Measurements from ENCODE around the gene PSRC1. TPM values are rescaled to one million over a fixed set of nuclear protein-coding genes. Genes with fewer than 3 reads are reported as not detected.

The PSRC1 gene
- total and polyA plus RNA-seq, 2 of the 8 experiments (the other 6 are each of a cell fraction or from before 2014, with no cell fraction given) = 56.1 to 67.3 TPM

DNA sequence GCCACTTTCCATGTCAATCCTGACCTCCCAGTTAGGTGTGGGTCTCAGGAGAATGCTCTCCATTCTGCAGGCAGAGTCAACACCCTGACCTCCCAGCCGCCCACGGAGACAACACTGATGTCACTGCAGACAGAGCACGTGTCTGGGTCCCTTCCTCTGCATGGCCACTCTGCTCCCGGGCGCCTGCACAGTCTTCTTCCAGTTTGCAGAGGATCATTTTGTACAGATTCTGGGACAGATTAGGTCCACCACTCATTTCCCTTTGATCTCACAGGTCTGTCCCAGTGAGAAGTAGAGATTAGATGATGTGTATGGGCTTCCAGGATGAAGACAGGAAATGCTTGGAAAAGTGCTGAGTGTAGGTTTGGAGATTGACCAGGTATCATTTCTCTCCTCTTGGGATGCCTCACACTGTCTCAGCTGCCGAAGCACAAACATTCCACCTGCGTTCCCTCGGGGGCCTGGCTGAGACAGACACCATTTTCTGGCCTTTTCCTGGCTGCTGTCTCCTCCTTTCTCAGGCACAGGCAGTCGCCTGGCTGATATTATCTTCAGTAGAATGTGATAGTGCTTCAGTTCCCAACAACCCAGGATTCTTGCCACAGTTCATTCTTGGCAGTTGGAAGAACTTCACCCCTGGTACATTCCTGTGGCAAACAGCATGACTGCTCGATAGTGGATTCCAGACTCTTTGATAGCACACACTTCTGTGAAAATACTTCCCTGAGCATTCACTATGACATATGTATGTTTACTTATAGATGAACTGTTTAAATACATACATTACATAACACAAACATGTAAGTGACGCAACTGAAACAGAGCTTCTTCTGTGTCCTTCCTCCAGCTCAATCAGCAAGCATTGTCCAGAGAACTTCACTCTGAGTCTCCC lies 16.0 kb upstream of the PSRC1 start (continued):
- TF ChIP-seq POLR2AphosphoS5 (IDR thresholded peaks at IDR 0.05; ENCODE audit: low read depth, low read length) (no peak), RXRA (IDR thresholded peaks at IDR 0.05; ENCODE audit: insufficient read depth, low read depth, low read length) (no peak), CHD2 (IDR thresholded peaks at IDR 0.05; ENCODE audit: low read length) (no peak), USF2 (IDR thresholded peaks at IDR 0.05; ENCODE audit: low read length) (no peak), SP4 (IDR thresholded peaks at IDR 0.05; ENCODE audit: low read length) (no peak)
